Stimulated activated naive CD8-positive, alpha-beta T cell treated with anti-CD3 and anti-CD28 coated beads, Interleukin-15, amount 100 ng/mL, for 72 hours (primary cell): ENCODE measurements around the gene POLR2L.
A peak's percentile ranks its signal among the peaks of the same experiment; 100 is the strongest.

Experiments used
- ATAC-seq: fragments of 150-1000 bp; cut with Tn5 transposase; 2 replicates; pipeline ENCODE4 v1.10.0; 2021; ENCODE audit warnings: mild to moderate bottlenecking, moderate library complexity
- DNase-seq, 2 donors: peaks; one replicate each; pipeline ENCODE4 v3.0.0; 2021 to 2022
- H3K27ac Mint-ChIP-seq, 2 donors: one replicate each; pipeline ENCODE4 v1.8.0; 2022; ENCODE audit warnings: mild to moderate bottlenecking in 2 of 2, mixed read lengths in 2 of 2, moderate library complexity in 2 of 2
- H3K27me3 Mint-ChIP-seq: one replicate; pipeline ENCODE4 v1.8.0; 2022; ENCODE audit warnings: mixed read lengths
- H3K4me1 Mint-ChIP-seq: one replicate; pipeline ENCODE4 v1.8.0; 2022; ENCODE audit warnings: mild to moderate bottlenecking, mixed read lengths
- H3K4me3 Mint-ChIP-seq, 2 donors: one replicate each; pipeline ENCODE4 v1.8.0; 2022; ENCODE audit warnings: mild to moderate bottlenecking in 2 of 2, mixed read lengths in 2 of 2, moderate library complexity in 1 of 2
- H3K9me3 Mint-ChIP-seq, 2 donors: one replicate each; pipeline ENCODE4 v1.8.0; 2022; ENCODE audit warnings: mixed read lengths in 2 of 2

The POLR2L gene

DNA sequence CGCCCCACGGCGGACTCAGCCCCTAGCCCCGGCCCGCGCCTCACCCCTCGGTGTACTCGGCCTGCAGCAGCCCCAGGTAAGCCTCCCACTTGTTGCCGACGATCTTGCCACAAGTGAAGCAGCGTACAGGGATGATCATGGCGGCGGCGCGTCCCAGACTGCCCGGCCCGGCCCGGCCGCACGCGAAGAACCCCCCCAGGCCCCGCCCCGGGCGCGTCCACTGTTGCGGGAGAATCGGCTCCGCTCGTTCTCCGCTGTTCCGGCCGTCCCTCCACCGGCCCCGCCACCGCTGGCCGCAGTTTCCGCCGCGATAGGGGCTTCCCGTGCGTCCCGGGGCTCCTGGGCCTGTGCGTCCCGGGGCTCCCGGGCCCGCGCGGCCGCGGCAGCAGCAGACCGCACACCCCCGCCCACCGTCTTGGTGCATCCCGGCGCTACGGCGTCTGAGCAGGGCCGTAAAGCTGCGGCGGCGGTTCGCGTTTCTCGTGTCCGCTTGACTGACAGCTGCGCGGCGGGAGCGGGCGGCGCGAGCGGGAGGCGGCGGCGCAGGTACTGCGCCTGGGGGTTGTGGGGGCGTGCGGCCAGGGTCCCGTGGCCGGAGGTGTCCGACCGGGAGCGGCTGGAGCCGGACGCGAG is at the start of gene POLR2L, which contains the start of gene TSPAN4:
Gene POLR2L, minus strand, starts transcription at position 160 of the 633 bp plus-strand sequence. Its CDS starts 21 bp downstream, at position 139.
Gene TSPAN4, plus strand, starts transcription at position 483 of the 633 bp plus-strand sequence. CDS start 7,453 bp downstream, outside the sequence.
- Mint-ChIP-seq H3K27me3 (no peaks in the 10 kb centered on the region), H3K27ac (peak within 1 kb of the TSS; percentile 93 to 95), H3K4me1 (peaks cover 71% of the 10 kb centered on the region), H3K9me3 (no peaks in the 10 kb centered on the region), H3K4me3 (peak within 1 kb of the TSS; percentile 89 to 94)
- peak; percentile 75 for ATAC-seq
- DNase-seq = peak; percentile 89 to 90

DNA sequence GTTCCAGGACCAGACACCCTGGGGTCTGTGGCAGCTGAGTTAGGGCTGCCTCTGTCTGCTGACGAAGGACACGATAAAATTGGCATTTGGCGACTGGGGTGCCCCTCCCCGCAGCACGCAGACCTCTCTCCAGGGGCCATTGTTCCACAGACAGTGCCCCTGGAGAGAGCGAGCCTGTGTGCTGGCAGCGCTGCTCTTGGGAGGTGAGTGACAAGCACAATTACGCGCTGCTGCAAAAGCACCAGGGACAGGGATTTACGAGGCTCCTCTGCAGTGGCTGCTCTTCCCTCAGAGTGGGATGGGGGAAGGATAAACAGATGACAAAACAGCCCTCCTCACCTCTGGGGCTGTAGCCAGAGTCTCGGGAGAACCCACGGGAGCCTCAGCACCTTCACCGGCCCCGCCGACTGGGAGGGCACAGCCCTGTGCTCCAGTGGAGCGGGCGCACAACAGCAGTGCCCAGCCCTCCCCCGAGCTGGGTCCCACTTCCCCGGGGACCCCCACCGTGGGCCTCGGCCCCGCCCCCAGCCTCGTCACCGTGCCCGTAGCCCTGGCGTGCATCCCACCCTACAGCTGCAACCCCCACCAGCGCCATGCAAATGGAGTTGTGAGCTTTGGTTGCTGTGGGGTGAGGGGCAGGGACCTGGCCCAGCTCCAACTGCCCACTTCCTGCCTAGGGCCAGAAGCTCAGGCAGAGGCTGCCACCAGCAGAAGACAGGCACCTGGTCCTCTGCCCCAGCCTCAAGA is 48.6 kb upstream of the POLR2L start:
- H3K27me3 Mint-ChIP-seq = no peaks in the 10 kb centered on the region
- H3K4me1 Mint-ChIP-seq = no peaks in the 10 kb centered on the region
- H3K27ac Mint-ChIP-seq = peak overlapping the region; percentile 25 to 44
- no peak overlapping the region for H3K4me3 Mint-ChIP-seq
- no peaks in the 10 kb centered on the region for H3K9me3 Mint-ChIP-seq
- DNase-seq = no peak
- no peak for ATAC-seq

DNA sequence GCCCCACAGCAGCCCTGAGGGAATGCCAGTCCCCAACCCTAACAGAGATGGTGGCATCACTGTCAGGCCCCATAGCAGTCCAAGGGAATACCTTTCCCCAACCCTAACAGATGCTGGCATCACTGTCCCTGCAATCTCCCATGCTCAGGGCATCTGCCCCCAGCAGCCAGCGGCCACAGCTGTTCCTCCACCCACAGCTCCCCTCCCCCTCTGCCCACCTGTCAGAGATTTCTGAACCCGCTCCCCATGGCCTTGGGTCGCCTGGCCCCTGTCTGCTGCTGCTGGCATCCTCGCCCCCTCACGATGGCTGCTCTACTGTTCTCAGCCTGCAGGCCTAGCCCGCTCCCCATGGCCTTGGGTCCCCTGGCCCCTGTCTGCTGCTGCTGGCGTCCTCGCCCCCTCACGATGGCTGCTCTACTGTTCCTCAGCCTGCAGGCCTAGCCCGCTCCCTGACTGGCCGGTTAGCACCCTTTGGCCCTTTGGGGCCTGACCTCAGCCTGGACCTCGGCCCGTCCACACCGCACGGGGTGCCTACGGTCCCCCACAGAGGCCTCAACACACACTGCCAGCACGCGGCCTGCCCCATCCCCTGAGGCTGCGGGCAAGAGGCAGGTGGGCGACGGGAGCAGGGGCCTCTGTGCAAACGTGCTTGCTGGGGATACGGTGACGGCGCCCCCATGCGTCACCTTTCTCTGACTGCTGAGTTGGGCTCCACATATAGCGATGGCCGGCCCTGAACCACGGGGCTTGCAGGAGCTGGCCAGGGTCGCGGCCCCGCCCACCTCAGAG is 47.6 kb upstream of the POLR2L start:
- H3K27me3 Mint-ChIP-seq = no peaks in the 10 kb centered on the region
- DNase-seq = no peak
- H3K4me3 Mint-ChIP-seq = no peak overlapping the region
- H3K27ac Mint-ChIP-seq = peak overlapping the region; percentile 27 to 47
- H3K9me3 Mint-ChIP-seq = no peaks in the 10 kb centered on the region
- no peaks in the 10 kb centered on the region for H3K4me1 Mint-ChIP-seq
- ATAC-seq = no peak

DNA sequence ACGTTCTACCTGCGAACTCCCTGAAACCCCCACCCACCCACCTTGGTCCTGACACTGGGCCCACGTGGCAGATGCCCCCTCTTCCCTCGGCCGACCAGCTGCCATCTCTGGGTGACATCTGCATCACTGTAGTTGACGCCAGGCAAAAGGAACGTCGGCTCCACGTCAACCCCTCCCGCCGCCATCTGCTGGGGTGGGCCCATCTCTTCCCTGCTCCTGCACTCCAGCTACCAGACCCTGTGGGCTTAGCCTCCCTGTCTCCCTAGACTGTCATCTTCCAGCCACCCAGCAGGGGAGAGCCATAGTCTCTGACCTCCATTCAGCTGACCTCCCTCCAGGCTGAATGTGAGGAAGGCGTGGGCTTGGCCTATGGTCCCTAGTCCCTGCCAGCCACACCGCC is 46.9 kb upstream of the POLR2L start:
- Mint-ChIP-seq H3K4me3 (no peak overlapping the region), H3K27ac (peak overlapping the region; percentile 47 to 84), H3K27me3 (no peaks in the 10 kb centered on the region), H3K4me1 (no peaks in the 10 kb centered on the region), H3K9me3 (no peaks in the 10 kb centered on the region)
- no peak for ATAC-seq
- no peak for DNase-seq

DNA sequence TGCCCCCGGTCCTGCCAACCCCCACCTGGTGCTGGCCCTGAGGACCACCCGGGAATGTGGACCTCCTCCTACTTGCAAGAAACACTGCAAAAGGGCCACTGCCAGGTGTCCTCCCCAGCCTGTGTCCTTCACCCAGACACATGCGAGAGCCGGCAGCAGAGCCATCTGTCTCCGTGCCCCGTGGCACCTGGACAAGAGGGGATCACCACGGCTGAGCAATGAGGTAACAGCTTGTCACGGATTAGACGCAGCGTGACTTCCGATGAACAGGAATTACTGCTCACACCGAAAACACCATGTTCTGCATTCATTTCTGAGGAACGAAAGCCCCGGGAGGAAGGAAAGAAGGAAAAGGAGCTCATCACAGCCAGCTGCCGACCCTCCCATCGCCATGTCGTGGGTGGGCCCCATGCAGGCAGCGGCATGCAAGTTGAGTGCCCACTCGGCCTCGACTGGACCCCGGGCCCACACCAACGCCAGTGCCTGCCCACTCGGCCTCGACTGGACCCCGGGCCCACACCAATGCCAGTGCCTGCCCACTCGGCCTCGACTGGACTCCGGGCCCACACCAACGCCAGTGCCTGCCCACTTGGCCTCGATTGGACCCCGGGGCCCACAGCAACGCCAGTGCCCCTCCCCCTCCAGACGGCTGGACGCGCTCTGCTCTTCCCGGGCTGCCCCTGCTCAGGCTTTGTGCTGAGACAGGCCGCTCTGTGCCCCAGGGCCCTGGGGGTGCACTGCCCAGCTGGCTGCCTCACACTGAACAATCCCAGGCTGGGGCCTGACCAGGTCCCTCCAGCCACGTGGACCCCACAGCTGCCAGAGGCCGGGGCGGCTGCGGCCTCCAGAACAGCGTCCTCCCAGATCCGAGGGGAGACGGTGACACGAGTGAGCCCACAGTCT is 46.2 kb upstream of the POLR2L start:
- no peaks in the 10 kb centered on the region for H3K4me1 Mint-ChIP-seq
- no peaks in the 10 kb centered on the region for H3K9me3 Mint-ChIP-seq
- DNase-seq (no peak), ATAC-seq (no peak)
- H3K27me3 Mint-ChIP-seq = no peaks in the 10 kb centered on the region
- H3K4me3 Mint-ChIP-seq = no peak overlapping the region
- H3K27ac Mint-ChIP-seq = peak overlapping the region in 1 of 2 donors; percentile 48

DNA sequence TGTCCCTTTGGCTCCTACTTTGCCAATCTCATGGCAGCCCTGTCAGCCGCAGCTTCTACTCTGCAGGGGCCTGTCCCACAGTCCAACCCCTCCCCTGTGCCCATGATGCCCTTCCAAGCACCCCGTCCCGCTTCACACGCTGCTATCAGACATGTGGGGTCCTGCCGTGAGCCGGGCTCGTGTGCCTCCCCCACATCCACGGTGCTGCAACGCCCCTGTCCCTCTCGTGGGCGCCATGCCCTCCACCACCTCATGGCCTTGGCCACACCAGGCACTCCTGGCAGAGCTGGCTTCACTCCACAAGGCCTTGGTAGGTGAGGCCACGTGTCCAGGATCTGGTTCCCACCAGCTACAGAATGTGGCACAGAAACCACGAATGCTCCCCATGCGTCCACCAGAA is 45.3 kb upstream of the POLR2L start:
- no peaks in the 10 kb centered on the region for H3K9me3 Mint-ChIP-seq
- no peaks in the 10 kb centered on the region for H3K4me1 Mint-ChIP-seq
- H3K27ac Mint-ChIP-seq = peak overlapping the region in 1 of 2 donors; percentile 89
- no peak overlapping the region for H3K4me3 Mint-ChIP-seq
- ATAC-seq (no peak), DNase-seq (no peak)
- no peaks in the 10 kb centered on the region for H3K27me3 Mint-ChIP-seq

DNA sequence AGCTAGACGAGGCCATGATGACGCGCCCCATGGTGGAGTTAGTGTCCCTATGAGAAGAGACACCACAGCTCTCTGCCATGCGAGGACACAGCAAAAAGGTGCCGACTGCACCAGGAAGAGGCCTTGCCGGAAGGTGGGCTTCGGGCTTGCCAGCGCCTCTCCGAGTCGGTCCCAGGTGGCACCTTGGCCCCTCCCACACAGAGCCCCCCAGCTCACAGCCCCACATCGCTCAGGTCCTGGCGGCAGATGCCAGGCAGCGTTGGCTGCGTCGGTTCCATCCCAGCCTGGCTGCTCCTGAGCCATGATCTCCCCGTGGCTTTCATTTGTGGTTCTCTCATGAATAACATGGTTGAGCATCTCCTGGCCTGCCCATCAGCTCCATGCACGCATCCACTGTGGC is 44.2 kb upstream of the POLR2L start:
- H3K27me3 Mint-ChIP-seq = no peaks in the 10 kb centered on the region
- DNase-seq (no peak), ATAC-seq (no peak)
- H3K27ac Mint-ChIP-seq = peak overlapping the region in 1 of 2 donors; percentile 82
- no peaks in the 10 kb centered on the region for H3K9me3 Mint-ChIP-seq
- no peaks in the 10 kb centered on the region for H3K4me1 Mint-ChIP-seq
- no peak overlapping the region for H3K4me3 Mint-ChIP-seq

DNA sequence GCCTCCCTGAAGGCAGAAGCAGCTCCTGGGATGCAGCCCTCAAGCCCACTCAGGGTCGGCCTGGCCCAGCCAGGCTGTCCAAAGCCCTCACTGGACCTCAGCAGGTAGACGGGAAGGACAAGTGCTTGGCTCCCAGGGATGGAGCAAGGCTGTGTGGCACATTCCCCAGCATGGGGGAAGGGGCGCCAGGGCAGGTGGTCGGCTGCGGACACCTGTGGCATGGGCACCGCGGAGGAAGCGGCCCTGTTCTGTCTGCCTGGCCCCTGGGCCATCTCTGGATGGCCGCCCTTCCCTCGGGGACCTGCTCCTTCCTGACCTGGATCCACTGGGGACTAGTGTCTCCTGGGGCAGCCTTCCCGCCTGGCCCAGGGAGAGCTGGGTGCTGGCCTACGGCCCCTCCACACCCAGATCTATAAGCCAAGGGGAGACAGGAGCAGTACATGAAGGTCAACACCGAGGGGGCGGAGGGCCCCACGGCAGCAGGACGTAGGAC is 42.3 kb upstream of the POLR2L start:
- Mint-ChIP-seq H3K4me1 (no peaks in the 10 kb centered on the region), H3K27ac (peak overlapping the region in 1 of 2 donors; percentile 59), H3K9me3 (no peaks in the 10 kb centered on the region), H3K4me3 (no peak overlapping the region), H3K27me3 (no peaks in the 10 kb centered on the region)
- DNase-seq = no peak
- no peak for ATAC-seq

DNA sequence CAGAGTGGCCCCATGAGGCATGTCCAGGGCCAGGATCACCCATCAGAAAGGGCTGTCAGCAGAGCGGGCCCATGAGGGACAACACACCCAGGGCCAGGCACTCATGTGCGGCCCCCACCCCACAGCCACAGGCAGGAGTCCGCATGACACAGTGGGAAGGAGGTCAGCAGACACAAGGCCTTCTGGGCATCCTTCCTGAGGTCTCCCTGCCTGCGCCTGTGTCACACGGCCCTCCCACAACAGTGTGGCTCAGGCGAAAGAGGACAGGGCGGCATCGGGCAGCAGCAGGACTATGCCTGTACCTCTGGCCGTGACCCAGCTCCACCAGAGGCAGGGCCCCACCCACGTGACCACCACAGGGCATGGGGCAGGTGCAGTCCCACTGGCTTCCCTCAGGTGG is 41.2 kb upstream of the POLR2L start:
- H3K4me1 Mint-ChIP-seq = no peaks in the 10 kb centered on the region
- H3K4me3 Mint-ChIP-seq = no peak overlapping the region
- no peaks in the 10 kb centered on the region for H3K9me3 Mint-ChIP-seq
- ATAC-seq (no peak), DNase-seq (no peak)
- H3K27ac Mint-ChIP-seq = no peak overlapping the region
- H3K27me3 Mint-ChIP-seq = no peaks in the 10 kb centered on the region

DNA sequence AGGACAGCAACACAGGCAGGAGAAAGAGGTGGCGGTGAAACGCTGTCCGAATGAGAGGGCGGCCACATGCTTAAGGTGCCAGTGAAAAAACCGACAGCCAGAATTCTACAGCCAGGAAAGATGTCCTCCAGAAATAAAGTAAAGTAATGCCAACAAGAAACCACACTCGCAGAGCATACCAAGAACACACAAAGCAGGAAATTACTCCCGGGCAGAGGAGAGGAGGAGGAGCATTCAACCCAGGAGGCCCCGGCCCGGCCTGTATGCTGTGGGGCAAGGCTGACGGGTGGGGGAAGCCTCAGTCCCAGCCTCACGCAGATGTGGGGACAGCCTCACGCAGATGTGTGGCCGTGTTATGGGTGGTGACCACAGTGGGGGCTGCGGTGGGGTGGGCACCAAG is 40.3 kb upstream of the POLR2L start:
- no peaks in the 10 kb centered on the region for H3K27me3 Mint-ChIP-seq
- H3K4me3 Mint-ChIP-seq = no peak overlapping the region
- ATAC-seq (no peak), DNase-seq (no peak)
- no peaks in the 10 kb centered on the region for H3K4me1 Mint-ChIP-seq
- H3K27ac Mint-ChIP-seq = no peak overlapping the region
- no peaks in the 10 kb centered on the region for H3K9me3 Mint-ChIP-seq

DNA sequence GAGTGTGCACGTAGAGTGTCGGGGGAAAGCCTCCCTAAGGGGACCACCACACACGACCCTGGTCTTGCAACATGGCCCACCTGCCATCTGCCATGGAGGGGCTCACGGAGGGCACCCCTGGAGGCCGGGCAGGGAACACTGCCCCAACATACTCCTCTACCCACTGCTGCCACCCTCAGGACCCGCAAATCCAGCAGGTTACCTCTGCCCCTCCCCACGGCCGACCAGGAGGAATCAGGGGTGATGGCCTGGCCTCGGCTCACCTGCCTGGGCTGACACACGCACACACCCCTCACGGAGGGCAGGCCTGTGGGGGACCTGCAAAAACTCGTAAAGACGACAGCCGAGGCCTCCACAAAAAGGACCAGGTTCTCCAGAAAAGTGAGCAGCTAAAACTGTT is 38.1 kb upstream of the POLR2L start:
- H3K27ac Mint-ChIP-seq = no peak overlapping the region
- H3K4me3 Mint-ChIP-seq = no peak overlapping the region

DNA sequence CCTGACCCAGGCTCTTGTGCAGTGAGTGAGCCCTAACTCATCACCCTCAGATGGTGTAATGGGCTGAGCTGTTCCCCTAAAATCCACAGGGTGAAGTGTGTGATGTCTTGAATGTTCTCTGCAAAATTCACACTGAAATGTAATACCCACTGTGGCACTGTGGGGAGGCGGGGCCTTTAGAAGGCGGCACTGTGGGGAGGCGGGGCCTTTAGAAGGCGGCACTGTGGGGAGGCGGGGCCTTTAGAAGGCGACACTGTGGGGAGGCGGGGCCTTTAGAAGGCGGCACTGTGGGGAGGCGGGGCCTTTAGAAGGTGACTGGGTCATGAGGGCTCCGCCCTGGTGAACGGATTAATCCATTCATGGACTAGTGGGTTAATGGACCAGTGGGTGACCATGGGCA is 35.2 kb upstream of the POLR2L start:
- Mint-ChIP-seq H3K27me3 (no peaks in the 10 kb centered on the region), H3K27ac (no peak overlapping the region), H3K4me1 (no peaks in the 10 kb centered on the region), H3K9me3 (no peaks in the 10 kb centered on the region), H3K4me3 (no peak overlapping the region)
- ATAC-seq (peak; percentile 31), DNase-seq (no peak)

More for the DNA sequence above, 38.1 kb upstream of the POLR2L start:
- no peaks in the 10 kb centered on the region for H3K27me3 Mint-ChIP-seq
- ATAC-seq (no peak), DNase-seq (no peak)
- no peaks in the 10 kb centered on the region for H3K9me3 Mint-ChIP-seq
- no peaks in the 10 kb centered on the region for H3K4me1 Mint-ChIP-seq

DNA sequence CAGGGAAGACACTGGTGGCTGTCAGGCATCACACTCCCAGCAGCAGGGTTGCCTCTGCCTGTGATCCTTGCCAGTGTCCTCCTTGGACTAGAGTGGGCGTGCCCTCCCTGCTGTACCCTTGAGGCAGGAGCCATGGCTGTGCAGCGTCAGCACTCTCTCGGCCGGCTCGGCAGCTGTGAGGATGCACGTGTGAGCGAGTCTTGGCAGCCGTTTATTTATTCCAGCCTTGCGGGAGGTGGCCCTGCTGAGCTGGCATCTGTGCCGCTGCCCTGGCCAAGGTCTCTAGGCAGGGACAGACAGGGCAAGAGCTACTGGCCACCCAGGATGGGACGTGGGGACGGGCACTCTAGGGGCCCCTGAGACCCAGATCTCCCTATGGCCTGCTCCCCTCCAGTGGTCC is 34.2 kb upstream of the POLR2L start:
- no peak overlapping the region for H3K27ac Mint-ChIP-seq
- H3K27me3 Mint-ChIP-seq = no peaks in the 10 kb centered on the region
- no peaks in the 10 kb centered on the region for H3K9me3 Mint-ChIP-seq
- H3K4me3 Mint-ChIP-seq = no peak overlapping the region
- ATAC-seq = no peak
- no peaks in the 10 kb centered on the region for H3K4me1 Mint-ChIP-seq
- no peak for DNase-seq

DNA sequence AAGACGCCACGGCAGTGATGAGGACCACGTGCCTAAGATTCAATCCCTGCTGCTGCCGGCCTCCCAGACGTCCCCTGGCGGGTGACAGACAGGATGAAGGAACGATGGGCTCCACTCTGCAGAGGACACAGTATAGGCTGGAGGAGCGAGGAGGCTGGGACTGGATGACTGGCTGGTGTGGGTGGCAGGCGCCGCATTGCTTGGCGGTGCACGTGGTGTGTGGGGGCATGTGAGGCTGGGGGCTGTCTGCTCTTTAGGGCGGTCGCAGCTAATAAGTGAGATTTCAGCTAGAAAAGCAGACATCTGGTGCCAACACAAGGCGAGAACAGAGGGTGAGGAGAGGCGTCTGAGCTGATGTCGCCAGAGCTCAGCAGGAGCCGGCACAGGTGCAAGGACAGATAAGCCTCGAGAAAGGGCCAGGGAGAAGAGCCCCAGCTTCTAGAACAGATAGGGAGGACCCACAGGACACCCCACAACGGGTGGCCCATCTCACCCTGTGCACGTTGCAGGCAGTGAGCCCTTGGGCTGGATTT is 33.5 kb upstream of the POLR2L start:
- Mint-ChIP-seq H3K9me3 (no peaks in the 10 kb centered on the region), H3K4me3 (no peak overlapping the region), H3K4me1 (no peaks in the 10 kb centered on the region), H3K27me3 (no peaks in the 10 kb centered on the region), H3K27ac (no peak overlapping the region)
- DNase-seq (no peak), ATAC-seq (no peak)

DNA sequence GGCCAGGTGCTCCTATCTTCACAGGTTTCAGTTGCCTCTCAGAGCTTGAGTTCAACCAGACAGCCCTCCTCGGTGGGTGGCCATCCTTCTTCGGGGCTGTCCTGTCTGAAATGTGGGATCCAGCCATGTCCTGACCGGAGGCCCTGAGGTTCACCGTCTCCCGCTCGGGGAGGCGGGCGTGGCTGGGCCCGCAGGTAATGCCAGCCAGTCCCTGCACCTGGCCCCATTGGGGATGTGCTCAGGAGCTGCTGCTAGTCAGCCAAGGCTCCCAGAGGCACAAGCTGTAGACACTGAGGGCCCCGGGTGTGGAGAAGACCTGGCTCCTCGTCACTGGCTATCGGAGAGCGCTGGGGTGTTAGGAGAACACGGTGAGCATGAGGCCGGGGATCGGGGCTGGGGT is 32.9 kb upstream of the POLR2L start:
- H3K4me3 Mint-ChIP-seq = no peak overlapping the region
- H3K27ac Mint-ChIP-seq = peak overlapping the region in 1 of 2 donors; percentile 34
- no peak for ATAC-seq

More for the DNA sequence above, 32.9 kb upstream of the POLR2L start:
- Mint-ChIP-seq H3K9me3 (no peaks in the 10 kb centered on the region), H3K27me3 (no peaks in the 10 kb centered on the region), H3K4me1 (no peaks in the 10 kb centered on the region)
- no peak for DNase-seq
